PFSK-1 (cell line): ENCODE measurements around the gene IGSF9B.

ENCODE experiments used
- FOXP2 ChIP-seq: optimal IDR thresholded peaks from 2 replicates; pipeline ENCODE3; 2011; ENCODE audit warnings: borderline replicate concordance, control low read depth, inconsistent platforms; ENCODE audit not compliant: insufficient read depth; ENCODE audit errors: extremely low read length, extremely low read depth
- POLR2AphosphoS5 ChIP-seq: IDR thresholded peaks from 2 replicates; pipeline ENCODE4 v1.6.1; 2012; ENCODE audit warnings: low read depth, mild to moderate bottlenecking, control low read depth, low read length, moderate library complexity
- REST ChIP-seq, 2 experiments: IDR thresholded peaks; 2 replicates each; pipeline versions ENCODE4 v1.6.1 to v1.8.0; 2011 to 2012; ENCODE audit warnings: low read depth in 2 of 2, low read length in 2 of 2, control low read depth in 1 of 2, inconsistent platforms in 1 of 2, mild to moderate bottlenecking in 1 of 2, moderate library complexity in 1 of 2; ENCODE audit not compliant: insufficient read depth in 1 of 2
- SIN3A ChIP-seq: IDR thresholded peaks from 2 replicates; pipeline ENCODE4 v1.6.1; 2012; ENCODE audit warnings: mild to moderate bottlenecking, low read length, moderate library complexity, borderline replicate concordance; ENCODE audit not compliant: insufficient read depth
- TAF1 ChIP-seq: IDR thresholded peaks from 2 replicates; pipeline ENCODE4 v1.6.1; 2012; ENCODE audit warnings: low read length, control low read depth, borderline replicate concordance; ENCODE audit not compliant: insufficient read depth

IGSF9B gene

GRCh38 chr11:133946051-133946450, 10.7 kb downstream of the IGSF9B start:
- TF ChIP-seq REST (IDR thresholded peaks at IDR 0.05; ENCODE audit: insufficient read depth in 1 of 2, low read depth in 2 of 2, low read length in 2 of 2), result no peak
- TF ChIP-seq SIN3A, result no peak
- no peak for TF ChIP-seq FOXP2
- no peak for TF ChIP-seq POLR2AphosphoS5
- TF ChIP-seq TAF1, result no peak

- TF ChIP-seq SIN3A (no peak), TAF1 (no peak), FOXP2 (no peak), REST (IDR thresholded peaks at IDR 0.05; ENCODE audit: insufficient read depth in 1 of 2, low read depth in 2 of 2, low read length in 2 of 2) (no peak), POLR2AphosphoS5 (no peak)
Observed at GRCh38 chr11:133945087-133945974, 11.4 kb downstream of the IGSF9B start.

- no peak for TF ChIP-seq REST (IDR thresholded peaks at IDR 0.05; ENCODE audit: insufficient read depth in 1 of 2, low read depth in 2 of 2, low read length in 2 of 2)
- TF ChIP-seq TAF1, result no peak
- TF ChIP-seq POLR2AphosphoS5, result no peak
- TF ChIP-seq FOXP2, result no peak
- no peak for TF ChIP-seq SIN3A
Observed at GRCh38 chr11:133943950-133944698, 12.6 kb downstream of the IGSF9B start.

DNA sequence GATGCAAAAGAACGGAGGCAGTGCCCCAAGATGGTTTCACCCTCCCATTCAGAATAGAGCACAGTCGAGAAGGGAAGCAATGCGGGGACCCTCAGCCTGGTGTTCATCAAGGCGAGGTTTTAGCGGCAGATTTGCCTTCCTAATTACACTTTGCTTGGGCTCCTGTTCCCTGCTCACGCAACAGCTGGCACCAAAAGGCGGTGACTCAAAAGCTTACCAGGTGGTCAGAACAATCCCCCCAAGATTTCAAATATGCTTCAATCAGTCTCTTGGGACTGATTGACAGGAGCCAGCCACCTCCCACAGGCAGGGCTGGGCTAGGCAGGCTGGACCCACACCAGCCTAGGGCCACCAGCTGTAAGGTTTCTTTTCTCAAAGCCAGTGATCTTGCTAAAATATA, 14.2 kb downstream of the IGSF9B start:
- TF ChIP-seq SIN3A (no peak), TAF1 (no peak), FOXP2 (no peak), REST (IDR thresholded peaks at IDR 0.05; ENCODE audit: insufficient read depth in 1 of 2, low read depth in 2 of 2, low read length in 2 of 2) (no peak), POLR2AphosphoS5 (no peak)
